GM12891 (cell line): ENCODE data around the gene CARNS1.

Experiments
- PAX5 ChIP-seq: IDR thresholded peaks from 2 replicates; pipeline ENCODE4 v1.6.1; 2011; ENCODE audit warnings: low read length, moderate library complexity, mild to moderate bottlenecking; ENCODE audit not compliant: insufficient read depth, severe bottlenecking
- POLR2A ChIP-seq: IDR thresholded peaks from 2 replicates; pipeline ENCODE4 v1.6.1; 2011; ENCODE audit warnings: low read depth, low read length, control low read depth
- POLR2AphosphoS5 ChIP-seq: IDR thresholded peaks from 2 replicates; pipeline ENCODE4 v1.6.1; 2011; ENCODE audit warnings: low read depth, low read length, control low read depth
- SPI1 ChIP-seq: IDR thresholded peaks from 2 replicates; pipeline ENCODE4 v1.6.1; 2011; ENCODE audit warnings: low read depth, low read length, control low read depth
- TAF1 ChIP-seq: IDR thresholded peaks from 2 replicates; pipeline ENCODE4 v1.6.1; 2011; ENCODE audit warnings: low read depth, low read length, control low read depth

GRCh38 chr11:67458266-67458665 is 42.8 kb downstream of the CARNS1 start:
- TF ChIP-seq POLR2A (no peak), POLR2AphosphoS5 (no peak), SPI1 (no peak), TAF1 (no peak), PAX5 (no peak)
